Embryonic facial prominence (tissue), 1 donor: Measurements from ENCODE around the gene HLCS.

Source experiments
- DNase-seq: peaks from one replicate; pipeline ENCODE4 v3.0.0-alpha.2; 2016; ENCODE audit errors: extremely low spot score

The HLCS gene

GRCh38 chr21:36703626-36704280, 262.7 kb downstream of the HLCS start:
- DNase-seq, result no peak

GRCh38 chr21:36703123-36703522, 263.3 kb downstream of the HLCS start:
- DNase-seq, result no peak

GRCh38 chr21:36702622-36702968, 263.9 kb downstream of the HLCS start:
- DNase-seq, result no peak

- DNase-seq, result no peak
These were observed 264.5 kb downstream of the HLCS start for GRCh38 chr21:36701756-36702621.

- DNase-seq, result no peak
These were observed 265.3 kb downstream of the HLCS start for GRCh38 chr21:36700971-36701755.
